ENCODE measurements around the gene COL4A1. TPM values are rescaled to one million over a fixed set of nuclear protein-coding genes. Genes with fewer than 3 reads are reported as not detected.

The COL4A1 gene
- total RNA-seq, 1 donor from 2014 or later: not detected

GRCh38 chr13:110232756-110233155 is 74.2 kb downstream of the COL4A1 start:
- Mint-ChIP-seq H3K4me3 (no peak overlapping the region), H3K9me3 (no peaks in the 10 kb centered on the region), H3K27me3 (peaks cover 16% of the 10 kb centered on the region), H3K4me1 (no peaks in the 10 kb centered on the region), H3K27ac (no peak overlapping the region), H3K36me3 (ENCODE audit: low read depth) (no peaks in the 10 kb centered on the region)
- intact Hi-C loops (cut with micrococcal nuclease): no loop called here
- DNase-seq: peak; percentile 35

GRCh38 chr13:110232142-110232541 is 74.8 kb downstream of the COL4A1 start:
- no peak overlapping the region for H3K27ac Mint-ChIP-seq
- DNase-seq: no peak
- intact Hi-C loops (cut with micrococcal nuclease): no loop called here
- no peaks in the 10 kb centered on the region for H3K9me3 Mint-ChIP-seq
- H3K4me1 Mint-ChIP-seq: no peaks in the 10 kb centered on the region
- no peak overlapping the region for H3K4me3 Mint-ChIP-seq
- no peaks in the 10 kb centered on the region for H3K36me3 Mint-ChIP-seq (ENCODE audit: low read depth)
- H3K27me3 Mint-ChIP-seq: peaks cover 16% of the 10 kb centered on the region

- DNase-seq: peak; percentile 42
- Mint-ChIP-seq H3K4me1 (no peaks in the 10 kb centered on the region), H3K4me3 (no peak overlapping the region), H3K36me3 (ENCODE audit: low read depth) (no peaks in the 10 kb centered on the region), H3K9me3 (no peaks in the 10 kb centered on the region), H3K27me3 (peaks cover 12% of the 10 kb centered on the region), H3K27ac (no peak overlapping the region)
- intact Hi-C loops (cut with micrococcal nuclease): no loop called here
These were observed 75.5 kb downstream of the COL4A1 start for GRCh38 chr13:110231348-110232047.

GRCh38 chr13:110230661-110231347 is 76.2 kb downstream of the COL4A1 start:
- intact Hi-C loops (cut with micrococcal nuclease): no loop called here
- peak; percentile 50 for DNase-seq
- H3K36me3 Mint-ChIP-seq (ENCODE audit: low read depth): no peaks in the 10 kb centered on the region
- peaks cover 14% of the 10 kb centered on the region for H3K27me3 Mint-ChIP-seq
- no peak overlapping the region for H3K4me3 Mint-ChIP-seq
- H3K9me3 Mint-ChIP-seq: no peaks in the 10 kb centered on the region
- H3K27ac Mint-ChIP-seq: no peak overlapping the region
- no peaks in the 10 kb centered on the region for H3K4me1 Mint-ChIP-seq

- H3K27me3 Mint-ChIP-seq: peaks cover 14% of the 10 kb centered on the region
- H3K36me3 Mint-ChIP-seq (ENCODE audit: low read depth): no peaks in the 10 kb centered on the region
- H3K4me1 Mint-ChIP-seq: no peaks in the 10 kb centered on the region
- intact Hi-C loops (cut with micrococcal nuclease): no loop called here
- no peak overlapping the region for H3K27ac Mint-ChIP-seq
- DNase-seq: peak; percentile 24
- H3K4me3 Mint-ChIP-seq: no peak overlapping the region
- H3K9me3 Mint-ChIP-seq: no peaks in the 10 kb centered on the region
These were observed 76.9 kb downstream of the COL4A1 start for GRCh38 chr13:110229905-110230563.

- intact Hi-C loops (cut with micrococcal nuclease): no loop called here
These were observed 77.7 kb downstream of the COL4A1 start for GRCh38 chr13:110228936-110229904.

GRCh38 chr13:110227864-110228643 is 78.9 kb downstream of the COL4A1 start:
- Mint-ChIP-seq H3K27me3 (peaks cover 10% of the 10 kb centered on the region), H3K36me3 (ENCODE audit: low read depth) (no peaks in the 10 kb centered on the region), H3K4me1 (no peaks in the 10 kb centered on the region), H3K4me3 (no peak overlapping the region), H3K27ac (no peak overlapping the region), H3K9me3 (no peaks in the 10 kb centered on the region)
- intact Hi-C loops (cut with micrococcal nuclease): no loop called here
- peak; percentile 17 for DNase-seq

More at GRCh38 chr13:110228936-110229904, 77.7 kb downstream of the COL4A1 start:
- H3K36me3 Mint-ChIP-seq (ENCODE audit: low read depth): no peaks in the 10 kb centered on the region
- no peak overlapping the region for H3K4me3 Mint-ChIP-seq
- peak; percentile 47 for DNase-seq
- peaks cover 14% of the 10 kb centered on the region for H3K27me3 Mint-ChIP-seq
- no peak overlapping the region for H3K27ac Mint-ChIP-seq
- no peaks in the 10 kb centered on the region for H3K9me3 Mint-ChIP-seq
- no peaks in the 10 kb centered on the region for H3K4me1 Mint-ChIP-seq

- Mint-ChIP-seq H3K36me3 (ENCODE audit: low read depth) (no peaks in the 10 kb centered on the region), H3K27ac (no peak overlapping the region), H3K4me3 (no peak overlapping the region), H3K27me3 (peaks cover 9% of the 10 kb centered on the region), H3K9me3 (no peaks in the 10 kb centered on the region), H3K4me1 (no peaks in the 10 kb centered on the region)
- intact Hi-C loops (cut with micrococcal nuclease): no loop called here
- DNase-seq: no peak
These were observed 79.5 kb downstream of the COL4A1 start for GRCh38 chr13:110227416-110227815.

GRCh38 chr13:110225609-110226574 is 81.1 kb downstream of the COL4A1 start:
- Mint-ChIP-seq H3K36me3 (ENCODE audit: low read depth) (no peaks in the 10 kb centered on the region), H3K27ac (no peak overlapping the region), H3K27me3 (peaks cover 15% of the 10 kb centered on the region), H3K4me3 (no peak overlapping the region), H3K9me3 (no peaks in the 10 kb centered on the region), H3K4me1 (no peaks in the 10 kb centered on the region)
- no peak for DNase-seq
- intact Hi-C loops (cut with micrococcal nuclease): no loop called here

GRCh38 chr13:110225003-110225402 is 82.0 kb downstream of the COL4A1 start:
- H3K27me3 Mint-ChIP-seq: peaks cover 15% of the 10 kb centered on the region
- H3K27ac Mint-ChIP-seq: no peak overlapping the region
- H3K4me3 Mint-ChIP-seq: no peak overlapping the region
- H3K9me3 Mint-ChIP-seq: no peaks in the 10 kb centered on the region
- intact Hi-C loops (cut with micrococcal nuclease): no loop called here
- DNase-seq: no peak
- no peaks in the 10 kb centered on the region for H3K4me1 Mint-ChIP-seq
- H3K36me3 Mint-ChIP-seq (ENCODE audit: low read depth): no peaks in the 10 kb centered on the region

GRCh38 chr13:110224519-110224918 is 82.4 kb downstream of the COL4A1 start:
- Mint-ChIP-seq H3K27ac (no peak overlapping the region), H3K9me3 (no peaks in the 10 kb centered on the region), H3K27me3 (peaks cover 15% of the 10 kb centered on the region), H3K4me3 (no peak overlapping the region), H3K36me3 (ENCODE audit: low read depth) (no peaks in the 10 kb centered on the region), H3K4me1 (no peaks in the 10 kb centered on the region)
- DNase-seq: no peak
- intact Hi-C loops (cut with micrococcal nuclease): loop anchor here (5.0 kb wide), 2 partner anchors 393 to 593 kb away; partner anchors contain the start of gene NAXD
